Measurements from ENCODE around the gene ANXA8.

GRCh38 chr10:47435081-47435480 is 48.8 kb downstream of the ANXA8 start:
- TF ChIP-seq, protein P1, sequence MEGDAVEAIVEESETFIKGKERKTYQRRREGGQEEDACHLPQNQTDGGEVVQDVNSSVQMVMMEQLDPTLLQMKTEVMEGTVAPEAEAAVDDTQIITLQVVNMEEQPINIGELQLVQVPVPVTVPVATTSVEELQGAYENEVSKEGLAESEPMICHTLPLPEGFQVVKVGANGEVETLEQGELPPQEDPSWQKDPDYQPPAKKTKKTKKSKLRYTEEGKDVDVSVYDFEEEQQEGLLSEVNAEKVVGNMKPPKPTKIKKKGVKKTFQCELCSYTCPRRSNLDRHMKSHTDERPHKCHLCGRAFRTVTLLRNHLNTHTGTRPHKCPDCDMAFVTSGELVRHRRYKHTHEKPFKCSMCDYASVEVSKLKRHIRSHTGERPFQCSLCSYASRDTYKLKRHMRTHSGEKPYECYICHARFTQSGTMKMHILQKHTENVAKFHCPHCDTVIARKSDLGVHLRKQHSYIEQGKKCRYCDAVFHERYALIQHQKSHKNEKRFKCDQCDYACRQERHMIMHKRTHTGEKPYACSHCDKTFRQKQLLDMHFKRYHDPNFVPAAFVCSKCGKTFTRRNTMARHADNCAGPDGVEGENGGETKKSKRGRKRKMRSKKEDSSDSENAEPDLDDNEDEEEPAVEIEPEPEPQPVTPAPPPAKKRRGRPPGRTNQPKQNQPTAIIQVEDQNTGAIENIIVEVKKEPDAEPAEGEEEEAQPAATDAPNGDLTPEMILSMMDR (IDR thresholded peaks at IDR 0.05; ENCODE audit: insufficient read depth, low read depth, low read length) = no peak
- TF ChIP-seq EZH2 (IDR thresholded peaks at IDR 0.05; ENCODE audit: insufficient read depth, low read length) = no peak
